Osteoblast (primary cell): Measurements from ENCODE around the gene FKBP2. TPM values are rescaled to one million over a fixed set of nuclear protein-coding genes. Genes with fewer than 3 reads are reported as not detected.

Source experiments
- DNase-seq: peaks from one replicate; pipeline ENCODE4 v3.0.0; 2011; ENCODE audit warnings: low spot score, mixed read lengths; ENCODE audit not compliant: insufficient read length; ENCODE audit errors: missing footprints
- H2AFZ ChIP-seq: 2 replicates; pipeline ENCODE4 v1.6.0; 2011; ENCODE audit warnings: mild to moderate bottlenecking, low read length
- H3K27ac ChIP-seq: 2 replicates; pipeline ENCODE4 v1.5.1; 2011; ENCODE audit warnings: mild to moderate bottlenecking, low read depth, low read length, moderate library complexity
- H3K27me3 ChIP-seq: 2 replicates; pipeline ENCODE4 v1.6.0; 2012; ENCODE audit warnings: mild to moderate bottlenecking, control low read depth, inconsistent platforms, low read length, moderate library complexity; ENCODE audit not compliant: insufficient read depth
- H3K36me3 ChIP-seq: 2 replicates; pipeline ENCODE4 v1.5.1; 2011; ENCODE audit warnings: mild to moderate bottlenecking, low read length, control low read depth, moderate library complexity; ENCODE audit not compliant: insufficient read depth
- H3K4me1 ChIP-seq: 2 replicates; pipeline ENCODE4 v1.5.1; 2011; ENCODE audit warnings: mild to moderate bottlenecking, low read length, control low read depth, moderate library complexity; ENCODE audit not compliant: insufficient read depth
- H3K4me2 ChIP-seq: 2 replicates; pipeline ENCODE4 v1.6.0; 2011; ENCODE audit warnings: mild to moderate bottlenecking, low read length; ENCODE audit not compliant: insufficient read depth
- H3K4me3 ChIP-seq: fragments of 200-600 bp; sonication (generic); 3 replicates; pipeline ENCODE4 v1.5.1; 2012; ENCODE audit warnings: mild to moderate bottlenecking, low read length, inconsistent platforms; ENCODE audit not compliant: insufficient read depth
- H3K79me2 ChIP-seq: 2 replicates; pipeline ENCODE4 v1.6.0; 2012; ENCODE audit warnings: mild to moderate bottlenecking, low read length, control low read depth, inconsistent platforms; ENCODE audit not compliant: insufficient read depth
- H3K9me3 ChIP-seq: 2 replicates; pipeline ENCODE4 v1.5.1; 2011; ENCODE audit warnings: low read depth, low read length, control low read depth
- H4K20me1 ChIP-seq: 2 replicates; pipeline ENCODE4 v1.6.0; 2012; ENCODE audit warnings: mild to moderate bottlenecking, low read length, control low read depth; ENCODE audit not compliant: insufficient read depth
- total RNA-seq: library from RNA; depleted of rRNA; stranded (reverse); fragments of >200 nt; gene quantifications from 2 replicates; pipeline ENCODE4 v1.2.3, GENCODE V29; 2012
- TF ChIP-seq, protein P1 (sequence below): IDR thresholded peaks from 2 replicates; pipeline ENCODE4 v1.5.1; 2011; ENCODE audit warnings: mild to moderate bottlenecking, low read depth, low read length, moderate library complexity; ENCODE audit errors: extremely low read depth

Gene FKBP2
- total RNA-seq, 1 donor: 31.1 TPM

GRCh38 chr11:64248578-64248977 lies 7.7 kb downstream of the FKBP2 start:
- Histone ChIP-seq H4K20me1 (peaks cover 5% of the 10 kb centered on the region), H3K4me1 (peaks cover 22% of the 10 kb centered on the region), H3K4me3 (no peak overlapping the region), H2AFZ (no peak overlapping the region), H3K9me3 (no peaks in the 10 kb centered on the region), H3K4me2 (no peak overlapping the region), H3K27me3 (no peaks in the 10 kb centered on the region), H3K27ac (no peak overlapping the region), H3K79me2 (peaks cover 42% of the 10 kb centered on the region), H3K36me3 (peaks cover 8% of the 10 kb centered on the region)
- no peak for DNase-seq
- TF ChIP-seq, protein P1, sequence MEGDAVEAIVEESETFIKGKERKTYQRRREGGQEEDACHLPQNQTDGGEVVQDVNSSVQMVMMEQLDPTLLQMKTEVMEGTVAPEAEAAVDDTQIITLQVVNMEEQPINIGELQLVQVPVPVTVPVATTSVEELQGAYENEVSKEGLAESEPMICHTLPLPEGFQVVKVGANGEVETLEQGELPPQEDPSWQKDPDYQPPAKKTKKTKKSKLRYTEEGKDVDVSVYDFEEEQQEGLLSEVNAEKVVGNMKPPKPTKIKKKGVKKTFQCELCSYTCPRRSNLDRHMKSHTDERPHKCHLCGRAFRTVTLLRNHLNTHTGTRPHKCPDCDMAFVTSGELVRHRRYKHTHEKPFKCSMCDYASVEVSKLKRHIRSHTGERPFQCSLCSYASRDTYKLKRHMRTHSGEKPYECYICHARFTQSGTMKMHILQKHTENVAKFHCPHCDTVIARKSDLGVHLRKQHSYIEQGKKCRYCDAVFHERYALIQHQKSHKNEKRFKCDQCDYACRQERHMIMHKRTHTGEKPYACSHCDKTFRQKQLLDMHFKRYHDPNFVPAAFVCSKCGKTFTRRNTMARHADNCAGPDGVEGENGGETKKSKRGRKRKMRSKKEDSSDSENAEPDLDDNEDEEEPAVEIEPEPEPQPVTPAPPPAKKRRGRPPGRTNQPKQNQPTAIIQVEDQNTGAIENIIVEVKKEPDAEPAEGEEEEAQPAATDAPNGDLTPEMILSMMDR: no peak

DNA sequence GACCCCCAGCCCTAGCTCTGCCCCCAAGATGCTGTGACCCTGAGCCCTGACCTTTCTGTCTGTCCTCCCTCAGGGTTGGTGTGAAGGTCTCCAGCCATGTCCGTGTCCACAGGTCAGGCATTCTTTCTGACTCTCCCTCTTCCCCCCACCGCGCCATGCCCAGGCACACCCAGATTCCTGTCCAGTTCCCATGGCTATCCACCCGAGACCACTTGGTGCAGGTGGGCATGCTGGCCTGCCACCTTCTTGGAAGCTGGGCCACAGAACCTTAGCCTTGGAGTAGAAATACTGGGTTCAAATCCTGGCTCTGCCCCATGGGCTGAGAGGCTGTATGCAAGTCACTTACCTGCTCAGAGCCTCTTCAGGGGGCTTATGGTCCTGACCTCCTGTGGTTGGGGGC lies 8.1 kb downstream of the FKBP2 start:
- DNase-seq: no peak
- no peaks in the 10 kb centered on the region for H3K9me3 ChIP-seq
- no peak overlapping the region for H3K4me3 ChIP-seq
- H3K79me2 ChIP-seq: peaks cover 43% of the 10 kb centered on the region
- no peaks in the 10 kb centered on the region for H3K27me3 ChIP-seq
- no peak overlapping the region for H3K4me2 ChIP-seq
- H3K27ac ChIP-seq: no peak overlapping the region
- TF ChIP-seq, protein P1: no peak
- peaks cover 3% of the 10 kb centered on the region for H3K36me3 ChIP-seq
- peaks cover 5% of the 10 kb centered on the region for H4K20me1 ChIP-seq
- H3K4me1 ChIP-seq: peaks cover 20% of the 10 kb centered on the region
- no peak overlapping the region for H2AFZ ChIP-seq

DNA sequence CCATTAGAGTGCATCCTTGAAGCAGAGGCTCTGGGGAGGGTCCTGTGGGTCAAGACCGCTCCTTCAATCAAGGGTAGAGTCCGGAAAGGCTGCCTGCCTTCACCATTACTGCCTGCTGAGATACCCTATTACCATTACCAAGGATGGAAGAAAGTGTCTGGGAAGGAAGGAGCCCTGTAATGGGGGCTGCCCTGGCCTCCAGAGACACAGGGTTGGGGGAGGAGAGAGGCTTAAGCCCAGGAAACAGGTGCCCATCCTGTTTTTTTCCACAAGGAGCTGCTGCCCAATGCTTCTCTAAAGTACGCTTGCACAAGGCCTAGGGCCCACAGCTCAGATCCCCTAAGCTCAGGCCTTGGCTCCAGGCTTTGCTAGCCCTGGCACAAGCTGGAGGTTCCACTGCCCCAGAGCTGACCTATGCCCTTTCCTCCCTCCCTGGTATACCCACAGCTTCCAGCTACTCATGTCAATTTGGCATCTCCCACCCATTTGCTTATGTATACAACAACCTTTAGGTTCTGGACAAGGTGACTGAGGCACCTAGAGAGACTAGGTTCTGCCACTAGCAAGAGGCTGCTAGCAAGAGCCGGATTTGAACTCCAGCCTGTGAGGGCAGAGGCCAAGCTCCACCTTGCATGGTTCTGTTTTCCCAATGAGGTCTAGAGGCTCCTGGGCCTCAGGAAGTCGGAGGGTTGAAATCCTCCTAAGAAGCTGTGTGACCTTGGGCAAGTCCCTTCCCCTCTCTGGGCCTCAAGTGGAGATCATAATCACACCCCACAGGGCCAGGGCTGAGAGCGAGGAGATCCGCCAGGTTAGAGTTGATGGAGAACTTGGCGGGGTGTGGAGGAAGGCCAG lies 8.9 kb downstream of the FKBP2 start:
- H3K36me3 ChIP-seq: peaks cover 7% of the 10 kb centered on the region
- peaks cover 5% of the 10 kb centered on the region for H4K20me1 ChIP-seq
- peaks cover 44% of the 10 kb centered on the region for H3K79me2 ChIP-seq
- no peak overlapping the region for H2AFZ ChIP-seq
- no peaks in the 10 kb centered on the region for H3K27me3 ChIP-seq
- H3K4me3 ChIP-seq: no peak overlapping the region
- H3K4me2 ChIP-seq: no peak overlapping the region
- TF ChIP-seq, protein P1: no peak
- H3K9me3 ChIP-seq: no peaks in the 10 kb centered on the region
- DNase-seq: no peak
- H3K4me1 ChIP-seq: peaks cover 19% of the 10 kb centered on the region
- H3K27ac ChIP-seq: no peak overlapping the region

DNA sequence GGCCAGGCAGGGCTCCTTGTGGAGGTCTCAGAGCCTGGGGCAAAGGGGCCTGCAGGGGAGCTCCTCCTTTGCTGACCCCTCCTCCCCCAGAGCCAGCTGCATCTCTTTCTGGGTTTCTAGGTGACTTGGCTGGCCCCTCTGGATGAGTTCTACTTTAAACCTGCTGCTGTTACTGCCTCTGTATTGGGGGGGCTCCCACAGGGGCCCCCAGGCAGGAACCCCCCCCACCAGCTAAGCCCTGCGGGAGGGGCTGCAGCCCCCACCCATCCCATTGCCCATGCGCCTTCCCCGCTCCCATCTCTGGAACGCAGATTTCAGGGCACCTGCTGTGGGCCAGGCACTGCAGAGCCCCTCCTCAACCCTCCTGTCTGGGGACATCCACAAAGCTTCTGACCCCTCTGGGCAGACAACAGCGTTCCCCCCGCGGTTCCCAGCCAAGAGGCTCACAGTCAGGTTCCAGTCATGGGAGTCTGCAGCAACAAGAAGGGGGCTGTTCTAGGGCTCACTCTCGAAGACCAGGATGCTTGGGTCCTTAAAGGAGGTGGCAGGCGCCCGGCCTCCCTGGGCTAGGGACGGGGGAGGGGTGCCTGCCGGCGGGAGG lies 9.6 kb downstream of the FKBP2 start:
- Histone ChIP-seq H3K4me3 (peak overlapping the region; percentile 91), H4K20me1 (peaks cover 4% of the 10 kb centered on the region), H3K36me3 (peaks cover 8% of the 10 kb centered on the region), H3K79me2 (peaks cover 37% of the 10 kb centered on the region), H2AFZ (peak overlapping the region; percentile 89), H3K27me3 (no peaks in the 10 kb centered on the region), H3K9me3 (no peaks in the 10 kb centered on the region), H3K4me2 (peak overlapping the region; percentile 89), H3K4me1 (peaks cover 12% of the 10 kb centered on the region), H3K27ac (no peak overlapping the region)
- peak; percentile 95 for DNase-seq
- TF ChIP-seq, protein P1: no peak
